Hepatocyte (in vitro differentiated cells): ENCODE data around the gene YWHAG. TPM values are rescaled to one million over a fixed set of nuclear protein-coding genes. Genes with fewer than 3 reads are reported as not detected.

Experiments used
- DNase-seq: peaks from one replicate; pipeline ENCODE4 v3.0.0-alpha.2; 2016; ENCODE audit warnings: low spot score
- H2AFZ ChIP-seq: fragments of 200-600 bp; sonication (generic); 2 replicates; pipeline ENCODE4 v1.6.0; 2016; ENCODE audit warnings: antibody characterized with exemption, mild to moderate bottlenecking
- H3K27ac ChIP-seq: fragments of 200-600 bp; sonication (generic); 2 replicates; pipeline ENCODE4 v1.5.1; 2016; ENCODE audit warnings: mild to moderate bottlenecking
- H3K27me3 ChIP-seq: fragments of 200-600 bp; sonication (generic); 2 replicates; pipeline ENCODE4 v1.6.1; 2016
- H3K36me3 ChIP-seq: fragments of 200-600 bp; sonication (generic); replicated peaks from 2 replicates; pipeline ENCODE4 v1.5.1; 2016; ENCODE audit warnings: low read depth; ENCODE audit not compliant: insufficient read depth
- H3K4me1 ChIP-seq: fragments of 200-600 bp; sonication (generic); 2 replicates; pipeline ENCODE4 v1.5.1; 2016; ENCODE audit warnings: mild to moderate bottlenecking, moderate library complexity; ENCODE audit not compliant: insufficient read depth
- H3K4me2 ChIP-seq: fragments of 200-600 bp; sonication (generic); 2 replicates; pipeline ENCODE4 v1.6.0; 2016
- H3K4me3 ChIP-seq: fragments of 200-600 bp; sonication (generic); 2 replicates; pipeline ENCODE4 v1.5.1; 2016; ENCODE audit warnings: mild to moderate bottlenecking
- H3K79me2 ChIP-seq: fragments of 200-600 bp; sonication (generic); 2 replicates; pipeline ENCODE4 v1.6.0; 2017; ENCODE audit warnings: mild to moderate bottlenecking
- H3K9me2 ChIP-seq: fragments of 200-600 bp; sonication (generic); replicated peaks from 2 replicates; pipeline ENCODE4 v1.6.0; 2017; ENCODE audit warnings: mild to moderate bottlenecking; ENCODE audit not compliant: insufficient read depth
- H3K9me3 ChIP-seq: fragments of 200-600 bp; sonication (generic); 2 replicates; pipeline ENCODE4 v1.5.1; 2016; ENCODE audit warnings: low read depth, mild to moderate bottlenecking
- H4K20me1 ChIP-seq: fragments of 200-600 bp; sonication (generic); 2 replicates; pipeline ENCODE4 v1.6.0; 2016; ENCODE audit warnings: mild to moderate bottlenecking; ENCODE audit not compliant: insufficient read depth, poor library complexity, severe bottlenecking
- EZH2 ChIP-seq: fragments of 200-600 bp; sonication (generic); IDR thresholded peaks from 2 replicates; pipeline ENCODE4 v1.6.1; 2016; ENCODE audit warnings: antibody characterized with exemption, mild to moderate bottlenecking, borderline replicate concordance
- EZH2phosphoT487 ChIP-seq: fragments of 200-600 bp; sonication (generic); IDR thresholded peaks from one replicate; pipeline ENCODE4 v1.6.1; 2018; ENCODE audit warnings: antibody characterized with exemption, mild to moderate bottlenecking, low read depth, moderate library complexity; ENCODE audit not compliant: unreplicated experiment, severe bottlenecking
- WGBS: methylation state at CpG from one replicate; pipeline ENCODE4 v1.1.6; 2016; ENCODE audit warnings: low lambda C conversion rate; ENCODE audit errors: missing lambda C conversion rate; 5-methylcytosine and 5-hydroxymethylcytosine counted together
- polyA plus RNA-seq: library from polyadenylated mRNA; unstranded; fragments of >200 nt; fragmentation: Nextera tagmentation; extraction: Ambion mirVana; gene quantifications from 2 replicates; pipeline ENCODE4 v1.2.1, GENCODE V29; 2016
- total RNA-seq: library from RNA; depleted of rRNA; stranded (reverse); fragments of >200 nt; gene quantifications from 2 replicates; pipeline ENCODE4 v1.2.3, GENCODE V29; 2014
- TF ChIP-seq, protein P1 (sequence below): fragments of 200-600 bp; sonication (generic); IDR thresholded peaks from 2 replicates; pipeline ENCODE4 v1.5.1; 2016; ENCODE audit warnings: antibody characterized with exemption, mild to moderate bottlenecking; ENCODE audit not compliant: poor library complexity

YWHAG gene
- total and polyA plus RNA-seq, 2 experiments from 2014 or later = 17.2 to 117 TPM

- H2AFZ ChIP-seq = peak overlapping the region; percentile 73
- H3K36me3 ChIP-seq = no peaks in the 10 kb centered on the region
- no peaks in the 10 kb centered on the region for H3K9me3 ChIP-seq
- no peaks in the 10 kb centered on the region for H3K79me2 ChIP-seq
- peak overlapping the region; percentile 93 for H3K27ac ChIP-seq
- peaks cover 7% of the 10 kb centered on the region for H3K4me1 ChIP-seq
- peak; percentile 96 for DNase-seq
- no peaks in the 10 kb centered on the region for H4K20me1 ChIP-seq
- H3K9me2 ChIP-seq = no peaks in the 10 kb centered on the region
- H3K27me3 ChIP-seq = no peaks in the 10 kb centered on the region
- peak overlapping the region; percentile 88 for H3K4me2 ChIP-seq
- WGBS = 1% methylated on average over 17 of the region's 56 CpGs
- peak overlapping the region; percentile 58 for H3K4me3 ChIP-seq
- TF ChIP-seq, protein P1, sequence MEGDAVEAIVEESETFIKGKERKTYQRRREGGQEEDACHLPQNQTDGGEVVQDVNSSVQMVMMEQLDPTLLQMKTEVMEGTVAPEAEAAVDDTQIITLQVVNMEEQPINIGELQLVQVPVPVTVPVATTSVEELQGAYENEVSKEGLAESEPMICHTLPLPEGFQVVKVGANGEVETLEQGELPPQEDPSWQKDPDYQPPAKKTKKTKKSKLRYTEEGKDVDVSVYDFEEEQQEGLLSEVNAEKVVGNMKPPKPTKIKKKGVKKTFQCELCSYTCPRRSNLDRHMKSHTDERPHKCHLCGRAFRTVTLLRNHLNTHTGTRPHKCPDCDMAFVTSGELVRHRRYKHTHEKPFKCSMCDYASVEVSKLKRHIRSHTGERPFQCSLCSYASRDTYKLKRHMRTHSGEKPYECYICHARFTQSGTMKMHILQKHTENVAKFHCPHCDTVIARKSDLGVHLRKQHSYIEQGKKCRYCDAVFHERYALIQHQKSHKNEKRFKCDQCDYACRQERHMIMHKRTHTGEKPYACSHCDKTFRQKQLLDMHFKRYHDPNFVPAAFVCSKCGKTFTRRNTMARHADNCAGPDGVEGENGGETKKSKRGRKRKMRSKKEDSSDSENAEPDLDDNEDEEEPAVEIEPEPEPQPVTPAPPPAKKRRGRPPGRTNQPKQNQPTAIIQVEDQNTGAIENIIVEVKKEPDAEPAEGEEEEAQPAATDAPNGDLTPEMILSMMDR = no peak
- TF ChIP-seq EZH2phosphoT487 = no peak
Observed at GRCh38 chr7:76303202-76304147, 55.3 kb downstream of the YWHAG start.

DNA sequence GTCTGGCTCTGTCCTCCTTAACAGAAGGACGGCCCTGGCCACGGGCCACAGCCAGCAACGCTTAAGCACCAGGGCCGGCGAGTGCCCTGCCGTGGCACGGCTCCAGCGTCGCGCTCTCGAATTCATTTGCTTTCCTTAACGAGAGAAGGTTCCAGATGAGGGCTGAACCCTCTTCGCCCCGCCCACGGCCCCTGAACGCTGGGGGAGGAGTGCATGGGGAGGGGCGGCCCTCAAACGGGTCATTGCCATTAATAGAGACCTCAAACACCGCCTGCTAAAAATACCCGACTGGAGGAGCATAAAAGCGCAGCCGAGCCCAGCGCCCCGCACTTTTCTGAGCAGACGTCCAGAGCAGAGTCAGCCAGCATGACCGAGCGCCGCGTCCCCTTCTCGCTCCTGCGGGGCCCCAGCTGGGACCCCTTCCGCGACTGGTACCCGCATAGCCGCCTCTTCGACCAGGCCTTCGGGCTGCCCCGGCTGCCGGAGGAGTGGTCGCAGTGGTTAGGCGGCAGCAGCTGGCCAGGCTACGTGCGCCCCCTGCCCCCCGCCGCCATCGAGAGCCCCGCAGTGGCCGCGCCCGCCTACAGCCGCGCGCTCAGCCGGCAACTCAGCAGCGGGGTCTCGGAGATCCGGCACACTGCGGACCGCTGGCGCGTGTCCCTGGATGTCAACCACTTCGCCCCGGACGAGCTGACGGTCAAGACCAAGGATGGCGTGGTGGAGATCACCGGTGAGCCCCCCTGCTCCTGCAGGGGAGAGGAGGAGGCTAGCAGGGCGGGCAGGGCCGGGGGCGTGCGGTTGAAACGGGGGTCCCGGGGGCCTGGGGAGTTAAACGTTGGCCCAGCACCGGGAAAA is 56.2 kb downstream of the YWHAG start, which contains the start of gene HSPB1:
Gene HSPB1, plus strand, starts transcription at position 327 of the 855 bp plus-strand sequence. Its CDS starts 40 bp downstream, at position 367.
- peak within 1 kb of the TSS; percentile 93 for H3K27ac ChIP-seq
- no peaks in the 10 kb centered on the region for H3K9me3 ChIP-seq
- H3K4me2 ChIP-seq = peak within 1 kb of the TSS; percentile 88
- DNase-seq = peak; percentile 92
- peak within 1 kb of the TSS; percentile 58 for H3K4me3 ChIP-seq
- TF ChIP-seq EZH2phosphoT487 = no peak
- TF ChIP-seq EZH2 = no peak
- TF ChIP-seq, protein P1 = peak; percentile 3
- peaks cover 7% of the 10 kb centered on the region for H3K4me1 ChIP-seq
- H3K36me3 ChIP-seq = no peaks in the 10 kb centered on the region
- H3K9me2 ChIP-seq = no peaks in the 10 kb centered on the region
- no peaks in the 10 kb centered on the region for H3K79me2 ChIP-seq
- no peaks in the 10 kb centered on the region for H4K20me1 ChIP-seq
- no peaks in the 10 kb centered on the region for H3K27me3 ChIP-seq
- H2AFZ ChIP-seq = peak within 1 kb of the TSS; percentile 73
- WGBS = under 1% methylated on average over 65 of the region's 75 CpGs

- no peak for TF ChIP-seq EZH2
- TF ChIP-seq, protein P1 = no peak
- no peak for TF ChIP-seq EZH2phosphoT487
- Histone ChIP-seq H2AFZ (no peak overlapping the region), H3K4me2 (no peak overlapping the region), H4K20me1 (no peaks in the 10 kb centered on the region), H3K4me1 (no peaks in the 10 kb centered on the region), H3K4me3 (no peak overlapping the region), H3K36me3 (no peaks in the 10 kb centered on the region), H3K27me3 (no peaks in the 10 kb centered on the region), H3K79me2 (no peaks in the 10 kb centered on the region), H3K27ac (no peak overlapping the region), H3K9me2 (no peaks in the 10 kb centered on the region), H3K9me3 (no peaks in the 10 kb centered on the region)
- WGBS = 94% methylated on average over 3 of the region's 3 CpGs
- DNase-seq = no peak
Observed at GRCh38 chr7:76301000-76301399, 57.8 kb downstream of the YWHAG start.
